NCI-H1417 (cell line): ENCODE measurements around the gene S100A16.
"Not testable (repeated sequence)": the region's sequence is repeated elsewhere in the genome, so short reads cannot be mapped to it uniquely, and the experiment has no call there.

ENCODE experiments used
- DNase-seq, 3 experiments: peaks; one replicate each; lab custom pipeline; 2025; lab: John Stamatoyannopoulos, UW

The S100A16 gene

GRCh38 chr1:153563483-153563901, 49.4 kb downstream of the S100A16 start:
- DNase-seq: no peak

- DNase-seq: not testable (repeated sequence)
These were observed 50.9 kb downstream of the S100A16 start for GRCh38 chr1:153562021-153562420.

- DNase-seq: no peak
These were observed 51.4 kb downstream of the S100A16 start for GRCh38 chr1:153561466-153561985.

GRCh38 chr1:153560771-153561465, 52.0 kb downstream of the S100A16 start:
- no peak for DNase-seq

- no peak for DNase-seq
These were observed 52.7 kb downstream of the S100A16 start for GRCh38 chr1:153560241-153560640.

GRCh38 chr1:153557877-153558276, 55.1 kb downstream of the S100A16 start:
- no peak for DNase-seq
